NT2/D1 (cell line): Measurements from ENCODE around the gene CCL14.

ENCODE experiments used
- DNase-seq: peaks from one replicate; pipeline ENCODE4 v3.0.0-alpha.2; 2011; ENCODE audit warnings: low read depth, low spot score
- H3K27me3 ChIP-seq: 2 replicates; pipeline ENCODE4 v1.6.0; 2011; ENCODE audit warnings: mild to moderate bottlenecking; ENCODE audit not compliant: insufficient read length, insufficient read depth
- H3K36me3 ChIP-seq: 2 replicates; pipeline ENCODE4 v1.6.1; 2011; ENCODE audit warnings: mild to moderate bottlenecking, low read length, mixed read lengths; ENCODE audit not compliant: insufficient read depth, insufficient read length
- H3K4me1 ChIP-seq: 2 replicates; pipeline ENCODE4 v1.5.1; 2011; ENCODE audit not compliant: insufficient read depth, insufficient read length
- H3K4me3 ChIP-seq: 2 replicates; pipeline ENCODE4 v1.5.1; 2011; ENCODE audit warnings: low read depth; ENCODE audit not compliant: insufficient read length
- H3K9ac ChIP-seq: 2 replicates; pipeline ENCODE4 v1.6.0; 2011; ENCODE audit warnings: low read depth; ENCODE audit not compliant: insufficient read length
- H3K9me3 ChIP-seq: 2 replicates; pipeline ENCODE4 v1.5.1; 2011; ENCODE audit warnings: mild to moderate bottlenecking, low read length; ENCODE audit not compliant: insufficient read depth
- SUZ12 ChIP-seq: IDR thresholded peaks from 2 replicates; pipeline ENCODE4 v1.6.1; 2011; ENCODE audit not compliant: insufficient read length, insufficient read depth; ENCODE audit errors: extremely low read depth
- YY1 ChIP-seq: IDR thresholded peaks from 2 replicates; pipeline ENCODE4 v1.6.1; 2011; ENCODE audit not compliant: insufficient read length, insufficient read depth
- ZNF274 ChIP-seq: IDR thresholded peaks from 2 replicates; pipeline ENCODE4 v1.6.1; 2011; ENCODE audit warnings: mild to moderate bottlenecking, low read depth, low read length

Gene CCL14

DNA sequence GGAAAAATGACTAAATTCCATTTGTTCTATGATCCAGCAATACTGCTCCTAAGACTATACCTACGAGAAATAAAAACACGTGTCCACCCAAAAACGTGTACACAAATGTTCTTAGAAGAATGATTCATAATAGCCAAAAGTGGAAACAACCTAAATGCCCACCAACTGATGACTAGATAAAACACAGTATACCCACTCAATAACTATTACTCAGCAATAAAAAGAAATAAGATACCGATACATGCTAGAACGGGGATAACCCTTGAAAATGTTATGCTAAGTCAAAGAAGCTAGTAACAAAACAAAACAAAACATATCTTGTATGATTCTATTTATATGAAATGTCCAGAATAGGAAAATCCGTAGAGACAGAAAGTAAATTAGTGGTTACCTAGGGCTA lies 22.9 kb downstream of the CCL14 start:
- no peak for TF ChIP-seq YY1
- TF ChIP-seq SUZ12: no peak
- TF ChIP-seq ZNF274: no peak
- no peak overlapping the region for H3K9ac ChIP-seq
- H3K36me3 ChIP-seq: no peaks in the 10 kb centered on the region
- H3K27me3 ChIP-seq: no peaks in the 10 kb centered on the region
- no peak for DNase-seq
- H3K4me3 ChIP-seq: no peak overlapping the region
- H3K4me1 ChIP-seq: no peaks in the 10 kb centered on the region
- no peaks in the 10 kb centered on the region for H3K9me3 ChIP-seq

DNA sequence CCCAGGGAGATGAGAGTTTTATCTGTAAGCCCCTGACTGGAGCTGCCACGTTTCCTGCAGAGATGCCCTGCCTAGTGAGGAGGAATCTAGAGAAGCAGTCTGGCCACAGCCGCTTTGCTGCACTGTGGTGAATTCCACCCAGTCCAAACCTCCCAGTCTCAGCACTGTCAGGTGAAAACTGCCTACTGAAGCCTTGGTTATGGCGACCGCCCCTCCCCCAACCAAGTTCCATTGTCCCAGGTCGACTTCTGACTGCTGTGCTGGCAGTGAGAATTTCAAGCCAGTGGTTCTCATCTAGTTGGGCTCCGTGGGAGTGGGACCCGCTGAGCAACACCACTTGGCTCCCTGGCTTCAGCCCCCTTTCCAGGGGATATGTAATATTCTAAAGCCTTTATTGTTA lies 32.8 kb downstream of the CCL14 start:
- no peaks in the 10 kb centered on the region for H3K9me3 ChIP-seq
- H3K9ac ChIP-seq: no peak overlapping the region
- no peaks in the 10 kb centered on the region for H3K4me1 ChIP-seq
- no peak overlapping the region for H3K4me3 ChIP-seq
- TF ChIP-seq YY1 (no peak), SUZ12 (no peak), ZNF274 (no peak)
- no peaks in the 10 kb centered on the region for H3K36me3 ChIP-seq
- DNase-seq: no peak
- H3K27me3 ChIP-seq: no peaks in the 10 kb centered on the region

DNA sequence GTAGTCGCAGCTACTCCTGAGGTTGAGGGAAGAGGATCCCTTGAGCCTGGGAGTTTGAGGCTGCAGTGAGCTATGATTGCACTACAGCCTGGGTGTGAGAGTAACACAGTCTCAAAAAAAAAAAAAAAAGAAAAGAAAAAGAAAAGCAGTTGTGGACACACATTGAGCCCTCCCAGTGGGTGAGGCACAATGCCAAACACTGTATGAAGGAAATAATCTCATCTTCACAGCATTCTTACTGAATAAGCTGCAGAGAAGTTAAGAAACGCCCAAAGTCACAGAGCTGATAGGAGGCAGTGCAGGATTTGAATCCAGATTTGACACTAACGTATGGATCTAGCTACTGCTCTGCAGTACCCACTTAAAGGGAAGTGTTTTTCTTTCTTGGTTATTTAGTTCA lies 37.1 kb downstream of the CCL14 start:
- Histone ChIP-seq H3K36me3 (no peaks in the 10 kb centered on the region), H3K4me1 (no peaks in the 10 kb centered on the region), H3K9ac (no peak overlapping the region), H3K27me3 (no peaks in the 10 kb centered on the region), H3K4me3 (no peak overlapping the region), H3K9me3 (no peaks in the 10 kb centered on the region)
- no peak for TF ChIP-seq YY1
- TF ChIP-seq SUZ12: no peak
- no peak for TF ChIP-seq ZNF274
- no peak for DNase-seq

DNA sequence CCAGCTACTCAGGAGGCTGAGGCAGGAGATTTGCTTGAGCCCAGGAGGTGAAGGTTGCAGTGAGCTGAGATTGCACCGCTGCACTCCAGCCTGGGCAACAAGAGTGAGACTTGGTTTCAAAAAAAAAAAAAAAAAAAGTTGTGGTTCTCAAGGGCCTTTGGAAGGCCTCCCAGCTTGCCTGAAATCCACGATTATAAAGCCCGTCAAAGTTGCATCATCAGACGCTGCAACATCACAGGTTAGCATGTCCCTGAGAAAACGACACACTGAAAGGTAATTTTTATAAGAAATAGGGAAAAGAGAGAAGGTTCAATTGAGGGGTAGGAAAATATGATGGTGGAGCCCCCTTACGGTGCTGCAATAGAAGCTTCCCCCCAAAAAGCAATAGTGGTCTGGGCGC lies 38.4 kb downstream of the CCL14 start:
- no peak for TF ChIP-seq ZNF274
- TF ChIP-seq SUZ12: no peak
- no peak for TF ChIP-seq YY1
- no peaks in the 10 kb centered on the region for H3K4me1 ChIP-seq
- no peaks in the 10 kb centered on the region for H3K36me3 ChIP-seq
- H3K27me3 ChIP-seq: no peaks in the 10 kb centered on the region
- H3K4me3 ChIP-seq: no peak overlapping the region
- no peaks in the 10 kb centered on the region for H3K9me3 ChIP-seq
- DNase-seq: no peak
- H3K9ac ChIP-seq: no peak overlapping the region

DNA sequence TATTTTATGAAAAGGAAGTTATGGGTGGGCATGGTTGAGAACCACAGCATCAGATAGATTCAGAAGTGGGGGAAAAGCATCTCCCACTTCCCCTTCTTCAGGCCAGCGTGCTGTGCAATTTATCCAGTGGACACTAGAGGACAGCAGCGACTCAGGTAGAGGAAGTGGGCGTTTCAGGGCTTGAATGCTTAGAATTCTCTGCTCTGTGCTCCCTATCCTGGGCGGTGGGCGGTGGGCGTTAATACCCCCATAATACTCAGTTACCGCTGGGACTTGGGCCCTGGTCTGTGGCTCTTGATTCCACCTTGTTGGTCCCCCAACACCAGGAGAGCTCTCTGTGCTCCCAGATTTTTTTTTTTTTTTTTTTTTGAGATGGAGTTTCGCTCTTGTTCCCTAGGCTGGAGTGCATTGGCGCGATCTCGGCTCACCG lies 39.4 kb downstream of the CCL14 start:
- DNase-seq: peak; percentile 42
- H3K9me3 ChIP-seq: no peaks in the 10 kb centered on the region
- no peak overlapping the region for H3K4me3 ChIP-seq
- H3K36me3 ChIP-seq: no peaks in the 10 kb centered on the region
- no peaks in the 10 kb centered on the region for H3K4me1 ChIP-seq
- no peaks in the 10 kb centered on the region for H3K27me3 ChIP-seq
- TF ChIP-seq YY1 (no peak), ZNF274 (no peak), SUZ12 (no peak)
- no peak overlapping the region for H3K9ac ChIP-seq

DNA sequence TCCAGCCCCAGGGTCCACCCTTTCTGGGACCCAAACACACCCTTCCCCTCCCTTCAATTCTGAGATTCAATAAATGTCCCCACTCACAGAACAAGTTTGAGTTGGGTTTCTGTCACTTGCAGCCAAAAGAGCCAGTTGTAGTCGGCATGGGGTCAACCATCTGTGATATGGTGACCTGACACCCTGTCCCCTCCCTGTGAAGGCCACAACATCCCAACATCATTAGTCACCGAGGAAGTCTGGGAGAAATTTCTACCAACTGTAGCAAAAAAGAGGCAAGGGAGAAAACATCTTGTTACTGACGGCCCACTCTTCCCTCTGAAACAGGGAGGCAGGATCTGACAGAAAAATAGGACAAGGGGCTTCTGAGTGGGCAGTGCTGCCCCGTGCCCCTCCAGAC lies 42.4 kb downstream of the CCL14 start:
- Histone ChIP-seq H3K9me3 (no peaks in the 10 kb centered on the region), H3K9ac (no peak overlapping the region), H3K36me3 (no peaks in the 10 kb centered on the region), H3K27me3 (no peaks in the 10 kb centered on the region), H3K4me1 (no peaks in the 10 kb centered on the region), H3K4me3 (no peak overlapping the region)
- no peak for DNase-seq
- TF ChIP-seq SUZ12: no peak
- TF ChIP-seq ZNF274: no peak
- TF ChIP-seq YY1: no peak

DNA sequence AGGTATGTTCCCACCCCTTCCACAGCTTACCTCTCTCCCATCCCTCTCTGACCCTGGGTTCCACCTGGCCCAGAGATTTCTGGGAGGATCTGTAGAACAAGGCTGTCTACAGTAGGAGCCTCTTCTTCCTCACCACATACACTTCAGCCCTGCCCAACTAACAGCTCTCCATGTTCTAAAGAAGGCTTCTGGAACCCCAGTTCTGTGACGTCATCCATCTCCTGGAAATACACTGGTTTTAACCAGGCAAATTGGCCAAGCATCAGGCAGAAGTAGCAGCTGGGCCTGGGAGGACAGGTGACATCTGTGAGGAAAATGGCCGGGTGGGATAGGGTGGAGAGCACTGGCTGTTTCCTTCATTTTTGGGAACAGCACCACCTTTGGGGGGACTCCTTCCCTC lies 43.0 kb downstream of the CCL14 start, which contains the start of gene LYZL6:
LYZL6 (minus strand) TSS at position 177 of the 400 bp plus-strand sequence. CDS start 4,357 bp downstream, outside the sequence.
- no peak for DNase-seq
- TF ChIP-seq YY1 (no peak), SUZ12 (no peak), ZNF274 (no peak)
- H3K4me1 ChIP-seq: no peaks in the 10 kb centered on the region

More for the DNA sequence above, 43.0 kb downstream of the CCL14 start, which contains the start of gene LYZL6:
- H3K9me3 ChIP-seq: no peaks in the 10 kb centered on the region
- no peak within 1 kb of the TSS for H3K4me3 ChIP-seq
- no peak within 1 kb of the TSS for H3K9ac ChIP-seq
- no peaks in the 10 kb centered on the region for H3K36me3 ChIP-seq
- H3K27me3 ChIP-seq: no peaks in the 10 kb centered on the region
